ENCODE results near the gene KRT15. TPM values are rescaled to one million over a fixed set of nuclear protein-coding genes. Genes with fewer than 3 reads are reported as not detected.
A peak's percentile ranks its signal among the peaks of the same experiment; 100 is the strongest.

The KRT15 gene
- total and polyA plus RNA-seq, 9 of the 15 experiments (the other 6 are each of a cell fraction or from before 2014, with no cell fraction given) = 0.28 to 4.4 (median 0.56) TPM

GRCh38 chr17:41527063-41528023 lies 8.7 kb upstream of the KRT15 start (continued):
- TF ChIP-seq ZNF561 (CRISPR knock-in tag; conservative IDR thresholded peaks at IDR 0.05) (no peak), GABPB1 (CRISPR knock-in tag; IDR thresholded peaks at IDR 0.05) (0 out of 2 replicates have a peak, but pooled peaks have one; percentile 14), CREB3 (tag; conservative IDR thresholded peaks at IDR 0.05; ENCODE audit: low read depth) (no peak), CCNT2 (IDR thresholded peaks at IDR 0.05; ENCODE audit: borderline replicate concordance, extremely low read depth, insufficient read length, low read depth, low read length) (peak; percentile 33), SMAD1 (IDR thresholded peaks at IDR 0.05; ENCODE audit: low read depth, low read length, partially characterized antibody) (no peak), ZFP1 (CRISPR knock-in tag; IDR thresholded peaks at IDR 0.05) (no peak), BRCA1 (IDR thresholded peaks at IDR 0.05) (no peak), BRCA1 (CRISPR knock-in tag; IDR thresholded peaks at IDR 0.05) (no peak), BRD9 (IDR thresholded peaks at IDR 0.05; ENCODE audit: low read depth, partially characterized antibody) (no peak)
- TF ChIP-seq, protein P1, sequence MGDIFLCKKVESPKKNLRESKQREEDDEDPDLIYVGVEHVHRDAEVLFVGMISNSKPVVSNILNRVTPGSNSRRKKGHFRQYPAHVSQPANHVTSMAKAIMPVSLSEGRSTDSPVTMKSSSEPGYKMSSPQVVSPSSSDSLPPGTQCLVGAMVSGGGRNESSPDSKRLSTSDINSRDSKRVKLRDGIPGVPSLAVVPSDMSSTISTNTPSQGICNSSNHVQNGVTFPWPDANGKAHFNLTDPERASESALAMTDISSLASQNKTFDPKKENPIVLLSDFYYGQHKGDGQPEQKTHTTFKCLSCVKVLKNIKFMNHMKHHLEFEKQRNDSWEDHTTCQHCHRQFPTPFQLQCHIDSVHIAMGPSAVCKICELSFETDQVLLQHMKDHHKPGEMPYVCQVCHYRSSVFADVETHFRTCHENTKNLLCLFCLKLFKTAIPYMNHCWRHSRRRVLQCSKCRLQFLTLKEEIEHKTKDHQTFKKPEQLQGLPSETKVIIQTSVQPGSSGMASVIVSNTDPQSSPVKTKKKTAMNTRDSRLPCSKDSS (IDR thresholded peaks at IDR 0.05; ENCODE audit: low read depth, partially characterized antibody) = no peak
- TF ChIP-seq, protein P2, sequence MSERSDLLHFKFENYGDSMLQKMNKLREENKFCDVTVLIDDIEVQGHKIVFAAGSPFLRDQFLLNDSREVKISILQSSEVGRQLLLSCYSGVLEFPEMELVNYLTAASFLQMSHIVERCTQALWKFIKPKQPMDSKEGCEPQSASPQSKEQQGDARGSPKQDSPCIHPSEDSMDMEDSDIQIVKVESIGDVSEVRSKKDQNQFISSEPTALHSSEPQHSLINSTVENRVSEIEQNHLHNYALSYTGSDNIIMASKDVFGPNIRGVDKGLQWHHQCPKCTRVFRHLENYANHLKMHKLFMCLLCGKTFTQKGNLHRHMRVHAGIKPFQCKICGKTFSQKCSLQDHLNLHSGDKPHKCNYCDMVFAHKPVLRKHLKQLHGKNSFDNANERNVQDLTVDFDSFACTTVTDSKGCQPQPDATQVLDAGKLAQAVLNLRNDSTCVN (CRISPR knock-in tag; IDR thresholded peaks at IDR 0.05) = no peak
